HG03354 (cell line): ENCODE data around the gene AHSA1.

ENCODE experiments used
- ATAC-seq: cut with Tn5 transposase; IDR thresholded peaks from one replicate; pipeline ENCODE4 v1.9.1; 2021; ENCODE audit warnings: mild to moderate bottlenecking; ENCODE audit not compliant: unreplicated experiment, poor library complexity, severe bottlenecking

AHSA1 gene

GRCh38 chr14:77505031-77505430 lies 47.1 kb downstream of the AHSA1 start:
- ATAC-seq, result no peak

GRCh38 chr14:77507762-77508161 lies 49.9 kb downstream of the AHSA1 start:
- ATAC-seq, result no peak

GRCh38 chr14:77508249-77508648 lies 50.4 kb downstream of the AHSA1 start:
- ATAC-seq, result no peak

- ATAC-seq, result no peak
These were observed 51.0 kb downstream of the AHSA1 start for GRCh38 chr14:77508876-77509275.

GRCh38 chr14:77509366-77509765 lies 51.5 kb downstream of the AHSA1 start:
- ATAC-seq, result no peak

- ATAC-seq, result no peak
These were observed 53.7 kb downstream of the AHSA1 start for GRCh38 chr14:77511486-77512162.

GRCh38 chr14:77516126-77516525 lies 58.2 kb downstream of the AHSA1 start:
- ATAC-seq, result no peak
